ENCODE measurements around the gene WWTR1.
A peak's percentile ranks its signal among the peaks of the same experiment; 100 is the strongest.

WWTR1 gene

DNA sequence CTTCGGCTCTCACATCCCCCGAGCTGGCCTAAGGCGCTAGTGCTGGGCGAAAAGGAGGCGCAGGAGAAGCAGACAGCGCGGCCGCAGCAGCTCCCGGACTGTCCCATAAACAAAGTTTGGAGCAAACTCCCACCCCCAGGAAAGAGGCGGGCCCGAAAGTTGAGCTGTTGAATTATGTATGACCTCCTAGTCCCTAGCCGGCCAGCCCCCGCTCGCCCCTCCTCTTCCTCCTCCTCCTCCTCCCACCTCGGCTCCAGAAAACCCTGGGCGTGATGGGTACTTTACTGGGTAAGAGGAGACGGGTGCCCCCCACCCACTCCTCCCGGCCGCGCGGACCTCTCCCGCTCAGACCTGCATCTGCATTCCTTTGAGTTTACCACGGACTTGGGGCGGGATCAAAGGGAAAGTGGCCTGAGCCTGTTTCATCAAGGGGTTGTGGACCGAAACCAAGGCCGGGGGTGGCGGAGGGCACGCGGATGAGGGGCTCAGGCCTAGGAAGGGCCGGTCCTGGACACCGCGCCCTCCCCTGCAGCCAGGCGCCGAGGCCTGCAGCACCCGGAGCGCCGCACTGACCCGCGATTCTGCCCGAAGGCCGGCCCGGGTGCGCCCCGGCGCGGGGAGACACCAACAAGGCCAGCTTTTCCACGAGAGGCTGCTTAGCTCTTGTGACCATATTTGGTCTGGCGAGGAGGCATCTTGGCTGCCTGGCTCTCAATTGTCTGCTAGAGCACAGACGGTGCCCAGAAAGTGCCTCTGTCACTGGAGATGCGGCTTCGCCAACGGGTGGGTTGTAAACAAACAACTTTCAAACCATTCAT, at the start of gene WWTR1:
TSS of gene WWTR1 (minus strand) at position 100 of the 818 bp plus-strand sequence. CDS start 719 bp downstream, outside the sequence.
- DNase-seq: peak; percentile 9 to 86 (median 69)

DNA sequence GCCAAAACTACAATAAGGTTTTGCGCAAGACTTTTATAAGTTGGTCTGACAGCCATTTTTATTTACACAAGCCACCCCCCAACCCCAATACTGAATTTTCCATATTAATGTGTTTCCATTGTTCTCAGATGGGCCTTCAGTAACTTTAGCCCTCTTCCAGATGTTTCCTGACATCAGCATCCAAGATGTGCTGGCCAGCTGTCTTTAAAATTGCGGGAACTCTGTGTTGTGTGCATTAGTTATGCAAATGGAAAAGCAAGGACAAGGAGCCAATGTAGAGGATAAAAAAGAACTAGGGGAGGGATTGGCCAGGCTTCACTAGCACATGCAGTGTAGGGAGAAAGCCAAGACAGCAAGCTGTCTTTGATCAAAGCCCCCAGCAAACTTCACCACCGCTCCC, 49.1 kb upstream of the WWTR1 start:
- DNase-seq: peak in 5 of 58 donors; percentile 7 to 19 (median 12)

DNA sequence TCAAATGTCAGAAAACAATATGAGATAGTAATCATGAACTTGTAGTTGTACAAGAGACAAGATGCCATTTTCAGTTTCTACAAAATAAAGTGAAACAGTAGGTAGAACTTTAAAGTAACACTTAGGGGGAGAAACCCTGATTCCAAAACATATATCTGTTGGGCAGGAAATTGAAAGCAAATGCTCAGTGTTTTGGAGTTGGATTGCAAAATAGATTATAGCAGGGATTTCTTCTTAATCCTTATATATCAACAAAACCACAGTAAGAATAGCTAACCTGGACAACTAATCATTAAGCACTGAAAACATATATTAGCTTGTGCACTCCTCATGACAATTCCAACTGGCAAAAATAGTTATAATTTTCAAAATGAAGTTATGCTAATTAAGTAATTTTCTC, 47.6 kb upstream of the WWTR1 start:
- no peak for DNase-seq

DNA sequence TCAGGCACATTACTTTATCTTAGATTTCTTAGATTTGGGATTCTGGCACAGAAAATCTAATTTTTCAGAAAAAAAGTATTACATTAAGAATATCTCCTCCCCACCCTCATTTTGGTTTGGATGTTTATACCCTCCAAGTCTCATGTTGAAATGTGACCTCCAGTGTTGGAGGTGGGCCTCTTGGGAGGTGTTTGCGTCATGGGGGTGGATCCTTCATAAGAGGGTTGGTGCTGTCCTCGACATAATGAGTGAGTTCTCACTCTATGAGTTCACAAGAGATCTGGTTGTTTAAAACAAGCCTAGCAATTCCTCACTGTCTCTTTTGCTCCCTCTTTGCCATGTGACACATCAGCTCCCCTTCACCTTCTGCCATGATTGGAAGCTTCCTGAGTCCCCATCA, 45.6 kb upstream of the WWTR1 start:
- DNase-seq: no peak

DNA sequence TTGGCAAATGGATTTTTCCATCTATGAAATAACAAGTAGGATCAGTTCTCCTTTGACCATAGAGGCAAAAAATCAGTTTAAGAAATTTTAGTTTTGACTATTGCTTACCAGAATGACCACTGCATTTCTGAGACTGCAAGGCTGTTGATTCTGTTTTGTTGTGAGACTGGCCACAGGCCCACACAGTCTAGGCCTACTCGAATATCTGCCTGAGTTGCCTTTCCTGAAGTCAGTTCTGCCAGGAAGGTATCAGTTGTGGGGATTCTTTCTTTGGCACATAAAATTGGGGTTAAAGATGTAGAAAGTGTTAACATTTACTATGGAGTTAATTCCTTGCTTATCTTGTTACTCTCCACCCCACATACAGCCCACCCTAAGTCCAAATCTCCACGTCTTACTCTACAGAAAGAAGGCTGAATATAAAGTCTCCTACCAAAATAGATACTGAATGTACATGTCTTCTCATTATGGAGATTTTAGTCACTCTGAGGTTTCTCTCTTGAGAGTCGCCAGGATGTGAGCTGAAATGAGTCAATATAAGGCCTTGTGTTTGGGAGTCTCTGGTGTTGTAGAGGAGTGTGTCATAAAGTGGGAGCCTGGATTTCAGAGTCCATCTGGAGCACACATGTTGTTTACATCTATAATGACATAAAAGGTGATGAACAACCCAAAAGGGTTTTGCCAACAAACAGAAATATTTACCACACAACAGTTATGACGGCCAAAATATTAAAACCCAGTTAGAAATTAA, 45.0 kb upstream of the WWTR1 start:
- DNase-seq: no peak

DNA sequence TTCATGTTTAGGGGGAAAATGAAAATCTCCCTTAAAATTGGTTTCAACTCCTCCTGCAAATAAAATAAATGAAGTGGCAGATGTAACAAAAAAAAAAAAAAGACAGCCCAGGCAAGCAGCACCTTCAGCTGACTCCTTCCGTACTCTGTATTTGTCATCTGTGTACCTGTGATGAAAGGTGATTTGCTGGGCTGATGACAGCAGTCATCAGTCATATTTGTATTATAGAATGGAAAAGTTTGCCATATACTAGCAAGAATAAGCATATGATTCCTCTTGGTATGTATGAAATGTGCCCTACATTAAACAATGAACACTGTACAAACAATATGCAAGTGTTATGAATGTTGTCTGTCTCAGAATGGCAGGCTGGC, 44.1 kb upstream of the WWTR1 start:
- DNase-seq: no peak

DNA sequence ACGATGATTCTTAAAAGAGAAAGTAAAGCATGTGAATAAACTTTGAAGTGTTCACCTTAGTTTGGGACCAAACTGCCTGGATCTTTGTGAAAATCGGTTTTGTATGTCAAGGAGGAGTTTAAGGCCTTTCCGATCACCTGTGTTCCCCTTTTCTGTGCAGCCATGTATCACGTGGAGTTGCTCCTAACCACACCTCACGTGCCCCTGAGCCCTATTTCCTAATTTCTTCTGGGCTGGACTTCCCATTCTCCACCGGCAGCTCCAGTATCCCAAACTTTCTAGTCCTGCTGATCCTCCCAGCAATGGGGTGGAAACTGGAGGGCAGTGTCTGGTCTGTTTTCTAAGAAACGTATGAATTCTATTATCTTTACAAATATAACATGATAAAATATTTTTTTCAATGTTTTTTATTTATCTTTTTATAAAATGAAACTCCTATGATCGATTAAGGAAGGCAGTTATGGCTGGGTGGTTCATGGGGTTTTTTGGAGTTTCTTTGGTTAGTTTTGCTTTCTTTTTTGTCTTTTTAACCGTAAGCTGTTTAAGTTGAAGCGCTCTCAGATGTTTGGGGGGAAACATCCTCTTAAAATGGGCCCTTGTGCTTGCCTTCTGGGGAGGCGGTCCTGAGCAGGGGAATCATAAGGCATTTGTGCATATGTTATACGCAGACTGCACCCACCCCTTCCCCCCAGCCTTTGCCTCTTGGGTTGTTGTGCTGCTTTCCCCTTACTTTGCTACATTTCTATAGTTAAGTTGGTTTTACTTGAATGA, 43.6 kb upstream of the WWTR1 start:
- DNase-seq: no peak

DNA sequence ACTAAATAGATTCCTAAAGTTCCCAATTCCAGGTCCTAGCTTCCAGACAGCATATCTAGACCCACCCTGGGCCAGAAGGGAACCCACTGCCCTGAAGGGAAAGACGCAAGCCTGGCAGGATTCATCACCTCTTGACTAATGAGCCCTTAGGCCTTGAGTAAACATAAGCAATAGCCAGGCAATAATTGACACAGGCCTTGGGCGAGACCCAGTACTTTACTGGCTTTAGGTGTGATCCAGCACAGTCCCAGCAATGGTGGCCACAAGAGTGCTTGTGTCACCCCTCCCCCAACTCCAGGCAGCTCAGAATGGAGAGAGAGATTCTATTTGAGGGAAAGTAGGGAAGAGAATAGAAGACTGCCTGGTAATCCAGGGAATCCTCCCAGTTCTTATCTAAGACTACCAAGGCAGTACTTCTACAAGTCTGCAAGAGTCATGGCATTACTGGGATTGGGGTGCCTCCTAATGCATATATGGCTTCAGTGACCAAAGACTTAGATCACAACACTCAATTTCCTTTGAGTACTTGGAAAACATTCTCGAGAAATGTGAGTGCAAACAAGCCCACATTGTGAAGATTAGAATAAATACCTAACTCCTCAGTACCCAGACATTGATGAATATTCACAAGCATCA, 30.4 kb upstream of the WWTR1 start:
- no peak for DNase-seq

DNA sequence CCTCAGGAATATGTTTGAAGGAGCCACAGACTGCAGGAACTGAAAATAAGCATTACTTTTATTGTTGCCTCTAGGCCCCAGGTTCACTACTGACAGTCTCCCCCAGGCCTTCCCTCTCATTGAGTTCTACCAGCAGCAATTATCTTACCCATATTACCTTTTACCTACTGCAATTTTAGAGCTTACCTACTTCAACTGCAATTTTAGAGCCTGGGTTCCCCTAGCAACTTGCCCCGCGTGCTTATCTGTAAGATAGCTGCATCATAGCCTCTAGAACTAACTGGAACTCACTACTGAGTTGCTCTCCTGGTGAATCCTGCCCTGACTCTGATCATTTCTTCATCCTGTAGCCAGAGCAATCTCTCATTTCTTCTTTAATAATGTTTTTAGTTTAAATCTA, 29.2 kb upstream of the WWTR1 start:
- DNase-seq: no peak

DNA sequence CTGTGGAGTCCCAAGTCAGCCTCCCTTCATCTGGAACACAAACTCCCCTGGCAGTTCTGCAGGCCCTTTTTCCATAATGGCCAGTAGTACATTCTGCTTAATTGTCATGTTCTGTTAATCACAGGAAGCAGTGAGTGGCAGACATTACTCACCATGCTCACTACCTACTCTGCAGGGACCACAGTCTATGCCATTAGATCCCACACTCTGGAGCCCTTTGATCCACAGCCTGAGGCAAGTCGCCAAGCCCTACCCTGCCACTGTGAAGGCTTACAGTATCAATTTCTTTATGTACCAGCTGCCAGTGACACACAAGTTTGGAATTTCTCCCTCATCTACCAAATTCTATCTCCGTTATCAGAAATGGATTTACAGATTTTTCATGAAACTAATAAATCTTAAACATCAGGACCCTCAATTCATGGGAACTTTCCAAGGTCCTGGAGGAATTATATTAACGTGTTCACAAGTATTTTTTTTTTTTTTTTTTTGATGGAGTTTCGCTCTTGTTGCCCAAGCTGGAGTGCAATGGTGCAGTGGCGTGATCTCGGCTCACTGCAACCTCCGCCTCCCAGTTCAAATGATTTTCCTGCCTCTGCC, 20.6 kb upstream of the WWTR1 start:
- no peak for DNase-seq

DNA sequence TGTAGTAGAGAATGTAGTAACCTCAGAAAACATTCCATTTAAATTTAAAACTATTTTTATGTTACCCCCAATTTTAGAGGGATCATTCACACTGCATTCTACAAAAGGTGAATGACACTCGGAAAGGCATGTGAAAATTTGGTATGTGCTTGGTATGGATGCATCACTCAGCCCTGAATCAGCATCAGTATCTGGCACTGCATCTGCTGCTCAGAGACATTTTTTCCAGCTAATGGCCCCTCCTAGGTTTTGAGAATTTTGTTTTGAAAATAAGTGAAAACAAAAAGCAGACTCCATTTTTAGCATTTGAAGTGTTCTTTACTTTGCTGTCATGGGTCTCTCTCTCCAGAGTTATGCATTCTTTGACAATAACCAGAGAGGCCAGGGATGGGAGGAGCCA, 15.6 kb upstream of the WWTR1 start:
- no peak for DNase-seq

DNA sequence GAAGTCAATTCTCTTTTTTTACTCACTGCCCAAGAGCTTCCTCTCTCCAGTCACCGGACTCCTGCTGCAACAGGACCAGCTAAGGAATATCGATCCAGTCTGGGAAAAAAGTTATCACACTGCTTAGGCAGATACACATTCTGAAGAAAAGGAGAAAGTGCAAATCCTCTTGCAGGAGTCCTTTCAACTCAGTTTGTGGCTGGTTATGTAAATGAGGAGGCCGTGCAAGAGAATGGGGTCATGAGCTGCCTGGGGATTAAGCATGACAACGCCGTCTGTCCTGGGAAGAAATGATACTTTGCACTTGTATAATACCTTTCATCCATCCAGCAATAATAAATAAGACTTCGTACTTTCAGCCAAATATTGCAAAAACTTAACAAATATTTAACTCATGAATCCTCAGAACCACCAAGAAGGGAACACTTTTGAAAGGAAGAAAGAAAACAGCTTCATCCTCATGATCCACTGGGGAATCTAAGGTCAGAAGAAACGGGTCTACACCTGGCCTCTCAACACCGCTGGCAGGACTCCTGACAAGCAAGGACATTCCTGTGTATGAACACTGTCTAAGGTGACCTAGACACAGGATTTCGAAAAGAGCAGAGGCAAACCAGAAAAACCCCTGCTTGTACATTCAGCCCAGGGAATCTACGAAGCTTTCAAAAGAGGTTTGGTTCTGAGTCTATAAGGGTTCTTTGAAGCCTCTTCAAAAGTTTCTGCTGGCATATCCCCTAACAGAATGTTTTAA, 13.1 kb upstream of the WWTR1 start:
- DNase-seq: no peak

DNA sequence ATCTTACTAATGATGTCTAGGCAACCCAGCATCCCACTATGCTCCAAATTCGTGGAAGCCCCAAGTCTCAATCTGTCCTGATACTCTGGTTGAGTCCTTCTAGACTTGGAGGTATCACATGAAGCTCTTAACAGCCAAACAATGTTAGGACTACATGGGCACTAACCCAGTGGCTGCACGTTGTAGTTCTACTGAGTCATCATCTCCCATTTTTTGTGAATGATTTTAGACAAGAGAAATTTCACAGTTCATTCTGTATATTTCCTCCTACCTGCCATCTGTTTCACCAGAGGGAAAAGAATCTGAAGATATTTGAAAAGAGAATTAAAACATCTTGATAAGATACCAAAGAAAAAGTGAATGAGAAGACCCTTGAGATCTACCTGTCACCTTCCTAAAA, 9.8 kb upstream of the WWTR1 start:
- peak in 3 of 58 donors; percentile 11 to 47 (median 17) for DNase-seq

DNA sequence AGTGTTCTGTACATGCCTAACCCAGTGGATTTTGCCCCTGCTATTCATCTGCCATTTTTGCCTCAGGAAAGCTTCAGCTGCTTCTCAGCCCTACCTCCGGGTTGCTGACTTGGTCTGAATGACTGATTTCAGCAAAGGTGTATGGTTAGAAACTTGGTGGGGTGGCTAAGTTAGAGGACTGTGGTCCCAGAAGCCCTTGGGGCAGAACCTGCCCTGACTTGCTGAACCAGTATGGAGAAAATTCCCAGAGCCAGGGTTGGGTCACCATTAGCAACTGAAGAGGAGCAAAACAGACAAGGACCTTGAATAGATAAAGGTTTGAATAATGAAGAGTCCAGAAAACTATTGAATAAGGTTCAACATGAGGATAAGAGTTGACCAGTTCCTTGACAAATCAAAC, 6.1 kb upstream of the WWTR1 start:
- DNase-seq: no peak

DNA sequence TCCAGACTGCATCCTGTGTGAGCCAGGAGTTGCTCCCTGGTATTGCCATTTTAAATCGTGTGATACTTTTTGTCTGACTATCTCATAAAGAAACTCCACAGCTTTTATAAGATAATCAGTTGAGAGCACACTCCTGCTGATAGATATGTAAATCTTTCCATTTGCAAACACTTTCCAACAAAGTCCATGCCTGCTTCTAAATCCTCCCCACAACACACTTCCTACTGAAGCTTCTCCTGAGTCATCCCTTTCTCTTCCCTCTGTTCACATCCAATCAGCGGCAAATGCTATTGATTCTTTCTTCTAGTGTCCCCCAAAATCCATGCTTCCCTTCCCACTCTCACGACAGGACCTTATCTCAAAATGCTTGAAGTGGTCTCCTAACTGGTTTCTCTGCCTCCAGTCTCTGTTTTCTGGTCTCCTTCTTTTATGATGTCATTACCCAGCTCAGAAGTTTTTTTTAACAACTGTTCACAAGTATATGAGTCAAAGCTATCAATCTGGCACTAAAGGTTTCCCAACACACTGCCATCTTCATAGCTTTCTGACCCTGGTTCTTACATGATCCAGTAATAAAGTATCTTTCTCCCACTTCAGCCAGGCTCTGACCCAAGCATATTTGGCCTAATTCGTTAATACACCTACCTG, 4.5 kb upstream of the WWTR1 start:
- DNase-seq: no peak

DNA sequence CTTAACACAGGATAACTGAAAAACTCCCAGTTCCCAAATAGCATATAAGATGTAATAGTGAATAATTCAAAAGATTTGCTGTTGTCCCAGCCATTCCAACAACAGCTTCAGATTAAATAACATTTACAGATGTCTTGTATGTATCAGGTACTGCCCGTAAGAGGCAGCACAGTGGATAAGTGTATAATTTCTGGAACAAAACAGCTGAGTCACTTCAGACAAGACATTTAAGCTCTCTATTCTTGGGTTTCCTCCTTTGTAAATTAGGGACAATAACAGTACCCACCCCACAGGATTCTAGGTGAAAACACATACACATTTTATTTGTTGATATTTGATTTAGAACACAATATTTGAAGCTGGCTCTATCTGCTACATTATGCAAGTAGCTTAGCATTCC, 2.6 kb upstream of the WWTR1 start:
- DNase-seq: no peak

DNA sequence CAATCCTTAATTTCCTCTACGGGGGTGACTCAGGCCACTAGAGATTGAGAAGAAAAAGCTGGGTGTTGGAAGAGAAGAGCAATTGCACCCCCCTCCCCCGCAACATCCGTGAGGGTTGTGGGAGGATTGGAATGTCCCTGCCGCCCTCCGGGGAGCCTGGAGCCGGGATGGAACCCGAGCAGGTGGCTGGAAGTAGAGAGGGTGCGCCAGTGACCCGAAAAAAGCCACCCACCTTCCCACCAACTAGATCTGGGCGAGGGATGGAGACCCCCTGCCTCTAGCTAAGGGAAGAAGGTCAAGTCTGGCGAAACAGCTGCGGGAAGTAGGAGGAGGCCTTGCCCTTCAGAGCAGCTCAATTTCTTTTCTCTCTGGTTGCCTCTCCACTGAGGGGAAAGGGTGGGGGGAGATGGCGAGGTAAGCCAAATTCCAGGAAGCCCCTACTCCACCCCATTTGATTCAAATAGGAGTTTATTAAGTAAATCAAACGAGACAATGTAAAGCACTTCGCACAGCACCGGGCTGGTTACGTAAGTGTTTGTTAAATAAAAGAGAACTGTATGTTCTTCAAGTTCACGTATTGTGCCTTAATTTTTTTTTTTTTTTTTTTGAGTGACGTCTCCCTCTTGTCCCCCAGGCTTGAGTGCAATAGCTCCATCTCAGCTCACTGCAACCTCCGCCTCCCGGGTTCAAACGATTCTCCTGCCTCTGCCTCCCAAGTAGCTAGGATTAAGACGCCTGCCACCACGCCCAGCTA, 1.1 kb upstream of the WWTR1 start:
- peak in 1 of 58 donors; percentile 30 for DNase-seq

DNA sequence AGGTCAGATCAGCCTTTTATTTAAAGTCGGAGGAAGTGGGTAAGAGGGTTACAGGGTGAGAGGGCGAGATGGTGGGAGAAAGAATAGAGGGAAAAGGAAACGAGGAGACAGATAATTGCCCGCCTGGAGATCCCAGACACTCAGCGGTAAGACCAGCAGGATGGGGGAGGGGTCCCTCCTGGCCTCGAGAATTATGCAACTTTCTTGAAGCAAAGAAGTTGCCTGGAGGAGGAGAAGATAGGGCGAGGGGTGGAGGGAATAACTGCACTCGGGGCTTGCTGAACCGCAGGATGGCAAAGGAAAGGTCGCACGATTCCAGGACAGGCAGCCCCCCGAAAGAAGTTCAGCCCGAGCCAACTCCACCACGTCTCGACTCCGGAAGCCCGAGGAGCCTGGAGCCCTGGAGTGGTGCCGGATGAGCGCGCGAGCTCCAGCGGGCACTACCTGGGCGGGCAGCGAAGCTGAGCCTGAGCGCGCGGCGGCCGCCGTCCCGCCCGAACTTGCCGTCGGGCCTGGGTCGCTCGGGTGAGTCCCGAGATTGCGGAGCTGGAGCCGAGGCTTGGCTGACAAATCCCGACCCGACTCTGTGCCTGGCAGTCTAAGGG, 402 bp downstream of the WWTR1 start:
- DNase-seq: peak in 6 of 58 donors; percentile 9 to 67 (median 24)
